HG02970 (cell line): ENCODE measurements around the gene BCL2L2.
"Not testable (repeated sequence)": the region's sequence is repeated elsewhere in the genome, so short reads cannot be mapped to it uniquely, and the experiment has no call there.

Experiments used
- ATAC-seq: cut with Tn5 transposase; IDR thresholded peaks from one replicate; pipeline ENCODE4 v1.9.1; 2021; ENCODE audit warnings: mild to moderate bottlenecking, moderate library complexity, moderate number of reproducible peaks; ENCODE audit not compliant: unreplicated experiment, low FRiP score

BCL2L2 gene

DNA sequence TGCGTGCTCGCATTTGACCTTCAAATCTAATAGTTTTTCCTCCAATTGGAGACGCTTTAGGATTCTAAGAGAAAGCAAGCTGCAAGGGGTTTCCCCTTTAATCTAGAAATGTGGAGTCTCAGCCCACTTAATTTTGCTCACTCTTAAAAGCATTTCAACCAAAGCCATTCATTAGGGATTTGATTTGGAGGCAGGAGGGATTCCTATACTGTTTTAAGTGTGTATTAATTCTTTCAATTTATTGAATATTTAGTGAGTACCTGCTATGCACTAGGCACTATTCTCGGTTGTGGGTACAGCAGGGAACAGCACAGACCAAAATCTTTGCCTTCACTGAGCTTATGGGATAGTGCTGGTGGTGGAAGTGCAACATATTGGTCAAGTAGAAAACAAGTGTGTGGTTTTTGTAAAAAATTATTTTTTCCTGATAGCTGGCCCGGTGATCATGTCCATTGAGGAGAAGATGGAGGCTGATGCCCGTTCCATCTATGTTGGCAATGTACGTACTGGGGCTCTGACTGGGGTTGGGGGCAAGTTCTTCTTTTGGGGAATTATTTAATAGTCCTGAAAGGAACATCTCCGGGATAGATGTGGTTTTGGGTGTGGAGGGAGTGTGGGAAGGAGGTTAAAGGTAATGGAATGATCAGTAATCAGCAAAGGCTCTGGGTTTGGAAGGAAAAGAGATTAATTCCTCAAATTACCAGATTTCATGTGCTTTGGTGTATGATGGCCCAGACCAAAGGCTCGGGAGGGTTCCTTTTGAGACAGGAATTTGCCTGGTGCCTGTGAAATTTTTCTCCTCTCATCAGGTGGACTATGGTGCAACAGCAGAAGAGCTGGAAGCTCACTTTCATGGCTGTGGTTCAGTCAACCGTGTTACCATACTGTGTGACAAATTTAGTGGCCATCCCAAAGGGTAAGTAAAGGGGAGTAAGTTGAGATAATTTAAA, 16.2 kb downstream of the BCL2L2 start:
- no peak for ATAC-seq

DNA sequence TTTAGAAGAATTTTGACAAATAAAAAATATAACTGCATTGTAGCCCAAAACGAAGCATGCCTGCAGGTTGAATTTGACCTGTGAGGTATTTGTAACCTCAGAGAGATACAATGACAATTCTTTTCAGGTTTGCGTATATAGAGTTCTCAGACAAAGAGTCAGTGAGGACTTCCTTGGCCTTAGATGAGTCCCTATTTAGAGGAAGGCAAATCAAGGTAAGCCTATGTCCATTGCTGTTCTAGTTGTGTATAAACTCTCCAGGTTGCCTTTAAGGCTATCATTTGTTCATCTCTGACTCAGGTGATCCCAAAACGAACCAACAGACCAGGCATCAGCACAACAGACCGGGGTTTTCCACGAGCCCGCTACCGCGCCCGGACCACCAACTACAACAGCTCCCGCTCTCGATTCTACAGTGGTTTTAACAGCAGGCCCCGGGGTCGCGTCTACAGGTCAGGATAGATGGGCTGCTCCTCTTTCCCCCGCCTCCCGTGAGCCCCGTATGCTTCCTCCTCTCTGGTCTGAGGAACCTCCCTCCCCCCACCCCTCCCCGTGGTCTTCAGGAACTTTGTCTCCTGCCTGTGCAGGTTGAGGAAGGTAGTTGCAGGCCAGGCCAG, 17.3 kb downstream of the BCL2L2 start:
- ATAC-seq: no peak

DNA sequence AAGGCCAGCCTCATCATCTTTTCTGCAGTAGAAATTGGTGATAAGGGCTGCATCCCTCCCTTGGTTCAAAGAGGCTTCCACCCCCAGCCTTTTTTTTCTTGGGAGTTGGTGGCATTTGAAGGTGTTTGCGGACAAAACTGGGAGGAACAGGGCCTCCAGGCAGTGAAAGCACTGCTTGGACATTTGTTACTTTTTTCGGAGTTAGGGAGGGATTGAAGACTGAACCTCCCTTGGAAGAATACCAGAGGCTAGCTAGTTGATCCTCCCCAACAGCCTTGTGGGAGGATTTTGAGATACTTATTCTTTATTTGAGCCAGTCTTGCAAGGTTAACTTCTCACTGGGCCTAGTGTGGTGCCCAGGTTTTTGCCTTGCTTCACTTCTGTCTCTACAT, 17.8 kb downstream of the BCL2L2 start:
- no peak for ATAC-seq

DNA sequence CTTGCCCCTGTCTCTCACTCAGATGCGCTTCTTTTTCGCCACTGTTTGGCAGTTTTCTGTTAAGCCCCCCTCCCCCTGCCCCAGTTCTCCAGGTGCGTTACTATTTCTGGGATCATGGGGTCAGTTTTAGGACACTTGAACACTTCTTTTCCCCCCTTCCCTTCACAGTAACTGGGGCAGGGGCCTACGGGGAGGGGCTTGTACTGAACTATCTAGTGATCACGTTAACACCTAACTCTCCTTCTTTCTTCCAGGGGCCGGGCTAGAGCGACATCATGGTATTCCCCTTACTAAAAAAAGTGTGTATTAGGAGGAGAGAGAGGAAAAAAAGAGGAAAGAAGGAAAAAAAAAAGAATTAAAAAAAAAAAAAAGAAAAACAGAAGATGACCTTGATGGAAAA, 18.4 kb downstream of the BCL2L2 start:
- no peak for ATAC-seq

DNA sequence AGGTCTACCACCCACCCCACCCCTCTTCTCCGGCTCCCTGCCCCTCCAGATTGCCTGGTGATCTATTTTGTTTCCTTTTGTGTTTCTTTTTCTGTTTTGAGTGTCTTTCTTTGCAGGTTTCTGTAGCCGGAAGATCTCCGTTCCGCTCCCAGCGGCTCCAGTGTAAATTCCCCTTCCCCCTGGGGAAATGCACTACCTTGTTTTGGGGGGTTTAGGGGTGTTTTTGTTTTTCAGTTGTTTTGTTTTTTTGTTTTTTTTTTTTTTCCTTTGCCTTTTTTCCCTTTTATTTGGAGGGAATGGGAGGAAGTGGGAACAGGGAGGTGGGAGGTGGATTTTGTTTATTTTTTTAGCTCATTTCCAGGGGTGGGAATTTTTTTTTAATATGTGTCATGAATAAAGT, 19.1 kb downstream of the BCL2L2 start:
- ATAC-seq: not testable (repeated sequence)

DNA sequence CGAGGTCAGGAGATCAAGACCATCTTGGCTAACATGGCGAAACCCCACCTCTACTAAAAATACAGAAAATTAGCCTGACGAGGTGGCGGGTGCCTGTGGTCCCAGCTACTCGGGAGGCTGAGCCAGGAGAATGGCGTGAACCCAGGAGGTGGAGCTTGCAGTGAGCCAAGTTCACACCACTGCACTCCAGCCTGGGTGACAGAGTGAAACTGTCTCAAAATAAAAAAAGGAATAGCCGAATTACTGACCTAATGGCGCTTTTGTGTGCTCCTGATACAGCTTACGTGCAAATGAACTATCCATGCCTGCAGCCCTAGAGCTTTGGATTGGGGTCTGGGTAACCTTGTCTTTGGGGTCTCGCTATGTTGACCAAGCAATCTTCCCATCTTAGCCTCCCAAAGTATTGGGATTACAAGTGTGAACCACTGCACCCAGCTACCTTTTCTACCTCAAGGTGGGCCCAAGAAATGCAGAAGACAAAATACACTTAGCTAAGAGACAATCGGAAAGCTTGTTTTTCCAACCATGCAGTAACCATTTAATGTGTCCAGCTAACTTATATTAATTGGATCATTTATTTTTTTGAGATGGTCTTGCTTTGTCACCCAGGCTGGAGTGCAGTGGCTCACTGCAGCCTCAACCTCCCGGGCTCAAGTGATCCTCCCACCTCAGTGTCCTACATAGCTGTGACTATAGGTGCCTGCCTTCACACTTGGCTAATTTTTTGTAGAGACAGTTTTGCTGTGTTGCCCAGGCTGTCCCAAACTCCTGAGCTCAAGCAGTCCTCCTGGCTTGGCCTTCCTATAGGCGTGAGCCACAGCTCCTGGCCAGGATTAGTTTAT, 20.1 kb downstream of the BCL2L2 start:
- no peak for ATAC-seq

DNA sequence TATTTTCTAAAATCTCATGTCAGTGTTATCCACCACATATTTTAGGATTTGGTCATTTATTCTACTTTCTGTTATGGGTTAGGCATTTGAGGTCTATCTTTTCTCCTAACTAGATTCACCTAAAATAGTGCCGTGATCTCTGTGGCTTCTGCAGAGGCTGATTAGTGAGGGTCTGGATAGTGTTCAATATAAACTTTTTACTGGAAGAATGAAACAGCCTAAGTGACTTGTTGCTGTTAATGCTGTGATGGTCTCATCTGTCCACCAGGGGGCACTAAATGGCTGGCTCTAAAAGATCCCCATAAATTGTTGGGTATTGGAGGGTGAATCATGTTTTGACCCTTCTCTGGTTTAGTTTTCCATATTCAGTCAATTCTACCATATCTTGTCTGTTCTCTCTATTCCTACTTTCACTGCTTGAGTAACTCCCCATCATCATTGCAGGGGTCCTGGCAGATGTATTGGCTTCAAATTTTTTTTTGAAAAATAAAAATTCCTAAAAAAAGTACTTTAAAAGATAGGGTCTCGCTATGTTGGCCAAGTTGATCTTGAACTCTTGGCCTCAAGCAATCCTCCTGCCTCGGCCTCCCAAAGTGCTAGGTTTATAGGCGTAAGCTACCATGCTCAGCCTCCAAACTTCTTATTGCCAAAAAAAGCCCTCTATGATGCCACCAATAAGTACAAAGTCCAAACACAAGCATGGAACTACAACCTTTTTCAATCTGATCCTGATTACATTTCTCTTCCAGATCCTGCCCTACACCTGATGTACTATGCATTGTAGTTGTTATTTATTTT, 21.5 kb downstream of the BCL2L2 start:
- no peak for ATAC-seq

DNA sequence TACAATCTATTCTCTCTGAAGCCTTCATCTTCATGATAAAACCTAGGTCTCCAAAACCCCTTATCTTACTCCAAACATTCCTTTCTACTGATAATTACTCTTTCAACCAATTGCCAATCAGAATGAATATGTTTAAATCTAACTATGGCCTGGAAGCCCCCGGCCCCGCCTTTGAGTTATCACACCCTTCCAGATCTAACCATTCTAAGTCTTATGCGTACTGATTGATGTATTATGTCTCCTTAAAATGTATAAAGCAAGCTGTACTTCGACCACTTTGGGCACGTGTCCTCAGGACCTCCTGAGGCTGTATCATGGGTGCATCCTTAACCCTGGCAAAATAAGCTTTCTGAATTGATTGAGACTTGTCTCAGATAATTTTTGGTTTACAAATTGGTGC, 29.0 kb downstream of the BCL2L2 start:
- ATAC-seq: no peak

DNA sequence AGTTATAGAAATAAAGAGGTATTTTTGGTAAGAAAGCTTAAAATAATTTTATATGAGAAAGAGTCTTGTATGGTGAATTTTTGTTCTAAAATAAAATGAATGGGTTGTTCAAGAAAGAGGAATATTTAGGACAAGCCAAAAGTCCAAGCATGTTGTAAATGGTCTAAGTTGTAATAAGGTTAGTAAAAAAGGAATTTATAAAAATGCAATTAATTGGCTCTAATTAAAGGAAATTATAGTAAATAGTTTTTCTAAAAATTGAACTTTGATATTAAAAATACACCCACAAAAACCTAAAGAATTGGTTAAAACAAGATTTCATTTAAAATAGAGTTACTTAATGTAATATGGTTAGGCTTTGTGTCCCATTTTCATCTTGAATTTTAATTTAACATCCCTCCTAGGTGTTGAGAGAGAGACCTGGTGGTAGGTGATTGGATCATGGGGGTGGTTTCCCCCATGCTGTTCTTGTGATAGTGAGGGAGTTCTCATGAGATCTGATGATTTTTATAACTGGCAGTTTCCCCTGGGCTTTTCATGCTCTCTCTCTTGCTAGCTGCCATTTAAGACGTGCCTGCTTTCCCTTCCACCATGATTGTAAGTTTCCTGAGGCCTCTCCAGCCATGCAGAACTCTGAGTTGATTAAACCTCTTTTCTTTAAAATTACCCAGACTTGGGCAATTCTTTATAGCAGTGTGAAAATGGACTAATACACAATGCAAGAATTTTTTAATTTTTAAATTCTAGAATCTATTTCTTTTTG, 33.1 kb downstream of the BCL2L2 start:
- no peak for ATAC-seq

DNA sequence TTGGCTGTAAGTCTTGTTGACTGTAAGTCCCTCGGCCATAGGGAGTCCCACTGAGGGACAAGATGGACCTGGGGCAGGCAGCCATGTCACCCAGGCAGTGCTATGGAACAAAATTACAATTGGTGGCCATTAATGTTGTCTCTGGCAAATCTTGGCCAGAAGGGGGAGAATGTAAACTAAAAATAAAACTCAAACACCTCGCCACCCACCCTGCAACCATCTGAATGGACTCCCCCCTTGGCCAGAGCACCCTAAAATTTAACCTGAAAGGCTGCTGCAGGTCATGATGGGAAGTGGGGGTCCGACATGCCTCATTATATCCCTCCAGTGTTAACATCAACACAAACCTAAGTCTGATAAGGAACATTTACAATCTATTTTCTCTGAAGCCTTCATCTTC, 37.8 kb downstream of the BCL2L2 start:
- ATAC-seq: no peak

DNA sequence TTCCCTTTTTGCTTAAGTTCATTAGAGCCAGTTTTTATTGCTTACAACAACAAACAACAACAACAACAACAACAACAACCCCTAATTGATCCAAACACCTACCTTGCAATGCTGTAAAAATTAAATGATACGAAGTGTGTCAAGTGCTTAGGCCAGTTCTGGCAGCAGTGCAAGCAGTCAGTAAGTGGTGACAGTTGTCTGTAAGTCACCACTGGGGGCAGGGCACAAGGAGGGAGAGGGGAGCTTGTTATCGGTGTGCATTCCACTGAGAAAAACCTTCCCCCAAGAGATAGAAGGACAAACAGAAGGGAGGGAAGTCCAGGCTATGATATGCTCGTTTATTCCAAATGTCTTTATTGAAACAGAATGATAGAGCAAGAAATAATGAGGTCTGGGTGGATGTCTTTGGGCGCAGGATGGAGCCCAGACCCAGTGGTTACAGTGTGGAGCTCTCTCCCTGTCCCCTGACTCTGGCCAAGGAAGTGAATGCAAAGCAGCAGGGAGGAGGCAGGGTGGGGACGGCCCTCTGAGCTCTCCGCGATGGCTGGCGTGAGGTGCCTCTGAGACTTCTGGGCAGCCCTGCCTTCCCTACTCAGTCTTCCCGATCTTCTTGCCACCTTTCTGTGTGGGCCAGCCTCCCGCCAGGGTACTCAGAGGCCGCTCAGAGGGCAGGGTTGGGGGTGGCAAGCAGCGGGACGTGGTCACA, 39.5 kb downstream of the BCL2L2 start:
- ATAC-seq: no peak

DNA sequence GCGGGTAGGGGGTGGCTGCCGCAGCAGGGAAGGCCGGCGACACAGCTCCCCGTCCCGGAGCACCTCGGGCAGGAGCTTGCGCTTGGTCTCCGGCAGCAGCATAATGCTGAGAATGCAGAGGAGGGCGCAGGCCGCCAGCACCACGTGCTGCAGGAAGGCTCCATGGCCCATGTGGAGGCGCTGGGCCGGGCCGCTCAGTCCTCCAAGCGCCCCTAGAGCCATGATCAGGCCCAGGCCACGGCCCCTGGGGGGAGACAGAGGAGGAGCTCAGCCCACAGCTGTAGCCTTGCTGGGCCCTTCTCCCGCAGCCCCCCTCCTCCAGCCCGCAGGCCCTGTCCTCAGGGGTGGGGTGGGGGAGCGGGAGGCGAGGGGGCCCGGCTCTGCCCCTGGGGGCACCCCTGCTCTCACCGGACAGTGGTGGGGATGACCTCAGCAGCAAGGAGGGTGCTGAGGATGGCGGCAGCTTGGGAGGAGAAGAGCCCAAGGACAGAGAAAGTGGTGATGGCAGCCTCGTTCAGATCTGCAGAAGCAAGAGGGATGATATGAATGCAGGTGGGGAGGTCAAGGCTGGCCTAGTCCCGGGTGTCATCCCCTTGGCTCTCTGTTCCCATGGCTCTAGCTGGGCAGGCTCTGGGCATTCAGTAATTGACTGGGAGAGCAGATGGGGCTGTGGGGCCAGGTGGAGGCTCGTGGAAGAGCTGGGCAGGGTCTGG, 40.2 kb downstream of the BCL2L2 start:
- ATAC-seq: no peak

DNA sequence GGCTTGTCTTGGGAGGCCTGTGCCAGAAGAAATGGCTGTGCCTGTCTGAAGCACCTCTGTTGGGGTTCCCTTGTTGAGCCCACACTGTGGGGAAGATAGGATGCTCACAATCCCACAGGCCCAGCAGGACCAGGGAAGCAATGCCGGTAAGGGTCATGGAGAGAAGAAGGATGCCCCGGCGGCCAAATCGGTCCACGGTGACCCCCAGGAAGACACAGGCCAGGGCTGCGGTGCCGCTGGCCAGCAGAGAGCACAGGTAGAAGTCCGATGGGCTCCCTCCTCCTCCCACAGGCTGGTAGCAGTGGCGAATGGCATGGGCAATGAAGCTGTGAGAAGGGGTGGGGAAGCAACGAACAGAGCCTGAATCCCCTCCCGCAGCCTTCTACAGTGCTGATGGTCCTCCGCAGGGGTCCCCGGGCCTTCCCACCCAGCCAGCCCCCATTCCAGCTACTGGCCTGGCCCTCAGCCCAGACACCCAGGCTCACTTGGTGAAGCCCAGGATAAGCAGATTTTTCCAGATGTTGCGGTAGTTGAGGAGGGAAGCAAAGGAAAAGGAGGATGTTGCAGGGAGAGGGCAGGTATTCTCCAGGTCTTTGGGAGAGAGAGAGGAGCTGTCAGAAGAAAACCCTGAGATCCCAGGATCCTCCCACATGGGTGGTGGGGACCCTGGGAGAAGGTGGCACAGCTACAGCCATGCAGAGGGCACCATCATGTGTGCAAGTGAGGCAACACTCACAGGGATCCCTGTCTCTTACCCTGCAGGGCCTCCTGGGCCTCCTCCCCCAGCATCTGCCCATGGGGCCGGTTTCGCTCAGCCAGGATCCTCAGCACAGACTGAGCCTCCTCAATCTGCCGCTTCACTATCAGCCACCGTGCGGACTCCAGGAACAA, 41.0 kb downstream of the BCL2L2 start:
- no peak for ATAC-seq

DNA sequence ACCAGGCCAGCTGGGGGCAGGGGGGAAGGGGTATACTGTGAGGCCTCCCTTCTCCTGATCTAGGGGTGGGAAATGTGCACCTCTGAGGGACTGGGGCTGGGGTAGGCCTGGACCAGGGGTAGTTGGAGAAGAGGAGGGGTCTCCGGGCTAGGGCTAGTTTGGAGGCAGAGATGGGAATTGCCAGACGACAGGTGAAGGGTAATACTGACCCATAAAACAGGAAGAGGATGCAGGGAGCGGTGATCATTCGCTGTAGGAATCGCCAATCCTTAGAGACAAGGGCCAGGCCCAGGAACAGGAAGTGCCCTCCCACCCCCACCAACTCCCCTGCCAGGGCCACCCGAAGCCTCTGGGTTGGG, 41.6 kb downstream of the BCL2L2 start:
- no peak for ATAC-seq

DNA sequence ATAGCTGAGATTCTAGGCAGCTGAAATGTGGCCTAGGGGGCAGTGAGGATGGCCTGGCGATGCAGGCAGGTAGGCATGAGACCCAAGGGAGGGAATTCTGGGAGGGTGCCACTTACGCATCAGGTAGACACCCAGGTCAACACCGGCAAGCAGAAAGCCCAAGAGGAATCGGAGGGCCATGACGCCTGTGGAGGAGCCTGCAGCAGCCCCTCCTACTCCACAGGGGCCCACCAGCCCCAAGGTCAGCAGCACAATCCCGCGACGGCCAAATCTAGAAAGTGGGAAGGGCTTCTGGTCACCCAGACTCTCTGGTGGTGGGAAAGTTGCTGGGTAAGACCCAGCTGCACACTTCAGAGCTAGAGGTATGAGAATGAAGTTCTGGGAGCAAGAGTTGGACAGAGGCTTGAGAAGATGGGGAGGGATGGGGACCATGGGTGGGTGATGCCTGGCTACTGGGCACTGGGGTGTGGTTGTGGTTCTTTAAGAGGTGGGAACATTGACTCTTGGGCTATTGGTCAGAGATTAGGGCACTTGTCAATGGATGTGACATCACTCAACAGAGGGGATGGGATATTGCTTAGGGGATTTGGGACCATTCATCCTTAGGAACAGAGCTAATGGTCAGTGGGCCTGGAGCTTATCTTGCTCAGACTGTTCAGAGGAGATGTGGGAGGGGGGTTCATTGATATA, 42.7 kb downstream of the BCL2L2 start:
- ATAC-seq: no peak

DNA sequence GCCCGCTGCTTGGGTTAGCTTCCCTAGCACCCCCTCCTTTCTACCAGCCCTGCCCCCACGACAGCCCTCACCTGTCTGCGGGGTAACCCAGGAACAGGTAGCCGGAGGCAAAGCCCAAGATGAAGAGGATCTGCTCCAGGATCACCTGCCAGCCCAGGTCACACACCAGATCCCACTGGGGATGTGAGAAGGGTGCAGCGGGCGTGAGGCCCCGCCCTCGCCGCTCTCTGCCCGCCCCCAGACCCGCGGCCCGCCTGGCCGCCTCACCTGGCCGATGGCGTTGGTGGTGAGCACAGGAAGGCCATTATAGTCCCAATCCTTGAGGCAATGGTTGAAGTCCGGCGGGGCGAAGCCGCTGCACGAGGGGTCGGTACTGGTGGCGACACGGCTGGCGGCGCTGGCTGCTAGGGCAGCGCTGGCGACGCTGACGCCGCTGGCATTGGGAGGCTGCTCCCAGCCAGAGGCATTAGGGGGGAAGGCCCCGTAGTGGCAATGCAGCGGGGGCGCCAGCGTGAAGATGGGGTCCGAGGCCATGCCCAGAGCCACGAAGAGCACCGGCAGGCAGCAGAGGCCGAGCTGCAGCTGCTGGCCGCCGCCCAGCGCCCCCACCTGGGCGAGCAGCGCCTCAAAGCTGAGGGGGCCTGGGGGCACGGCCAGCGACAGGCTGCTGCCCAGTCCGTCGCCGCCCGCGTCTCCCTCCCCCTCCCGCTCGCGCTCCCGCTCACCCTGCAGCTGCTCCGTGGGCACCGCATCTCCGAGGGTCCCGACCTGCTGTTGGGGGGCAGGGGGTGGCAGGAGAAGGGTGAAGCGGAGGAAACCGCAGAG, 45.3 kb downstream of the BCL2L2 start:
- no peak for ATAC-seq
